ENCODE data around the gene CREB3L2.

The CREB3L2 gene

DNA sequence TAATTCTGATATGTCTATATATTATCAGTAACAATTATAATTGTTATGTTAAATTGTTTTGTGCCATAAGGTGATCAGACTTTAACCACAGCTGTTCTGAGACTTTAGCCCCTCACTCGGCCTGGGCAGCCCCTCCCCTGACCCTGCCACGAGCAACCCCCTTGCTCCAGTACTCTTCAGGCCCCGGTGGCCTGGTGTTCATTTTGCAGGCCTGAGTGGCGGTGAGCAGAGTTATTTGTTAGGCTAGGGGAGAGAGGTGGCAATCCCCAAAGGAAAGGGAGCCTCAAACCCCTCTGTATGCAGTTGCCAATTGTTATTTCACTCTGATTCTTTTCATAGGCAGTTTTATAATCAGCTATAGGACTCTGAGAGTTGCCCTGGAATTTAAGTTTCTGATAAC lies 22.9 kb upstream of the CREB3L2 start:
- H3K27ac ChIP-seq (ENCODE audit: extremely low read depth, low read depth, low read length) = no peak overlapping the region
- H3K4me1 ChIP-seq (ENCODE audit: control insufficient read depth, insufficient read depth, low read length) = no peaks in the 10 kb centered on the region
- ChIA-PET CTCF (no interaction called here), POLR2A (no interaction called here)
- H3K36me3 ChIP-seq (ENCODE audit: control insufficient read depth in 2 of 2, insufficient read depth in 1 of 2, low read length in 2 of 2) = no peaks in the 10 kb centered on the region
- H3K4me3 ChIP-seq (ENCODE audit: low read depth, low read length) = no peak overlapping the region
- no peak for TF ChIP-seq ZNF24 (tag by site-specific recombination; IDR thresholded peaks at IDR 0.05)
- no peak for TF ChIP-seq ZNF350 (tag by site-specific recombination; IDR thresholded peaks at IDR 0.05)
- no peak for TF ChIP-seq ZNF544 (tag by site-specific recombination; IDR thresholded peaks at IDR 0.05)
- no peak for TF ChIP-seq ZBTB44 (tag by site-specific recombination; IDR thresholded peaks at IDR 0.05)
- no peak for TF ChIP-seq ZSCAN18 (tag by site-specific recombination; IDR thresholded peaks at IDR 0.05)
- TF ChIP-seq ZNF529 (tag by site-specific recombination; IDR thresholded peaks at IDR 0.05; ENCODE audit: insufficient replicate concordance) = no peak
- no peak for TF ChIP-seq ZFP37 (tag by site-specific recombination; IDR thresholded peaks at IDR 0.05)
- no peak for TF ChIP-seq ZNF571 (tag by site-specific recombination; IDR thresholded peaks at IDR 0.05)
- no peak for TF ChIP-seq ZBTB17 (tag by site-specific recombination; IDR thresholded peaks at IDR 0.05)
- no peak for TF ChIP-seq BCL11B (tag by site-specific recombination; IDR thresholded peaks at IDR 0.05; ENCODE audit: low read depth)
- no peaks in the 10 kb centered on the region for H3K9me3 ChIP-seq (ENCODE audit: control insufficient read depth, insufficient read depth, low read depth, low read length)

DNA sequence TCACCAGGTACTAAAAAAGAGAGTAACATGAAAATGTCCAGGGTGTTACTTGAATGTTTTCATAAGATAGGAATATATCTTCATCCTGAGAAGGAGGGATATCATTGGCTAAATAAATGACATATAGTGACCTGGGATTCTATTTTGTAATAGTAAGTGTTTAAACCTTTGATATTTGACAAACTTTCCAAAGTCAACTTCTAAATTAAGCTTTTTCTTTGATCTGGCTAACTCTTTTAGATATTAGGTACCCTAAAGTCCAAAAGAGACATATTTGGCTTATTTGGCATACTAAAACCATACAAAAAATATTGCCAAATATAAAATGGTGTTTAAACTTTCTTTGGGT lies 22.4 kb upstream of the CREB3L2 start:
- POLR2A ChIA-PET = no interaction called here
- H3K27ac ChIP-seq (ENCODE audit: extremely low read depth, low read depth, low read length) = no peak overlapping the region
- H3K36me3 ChIP-seq (ENCODE audit: control insufficient read depth in 2 of 2, insufficient read depth in 1 of 2, low read length in 2 of 2) = no peaks in the 10 kb centered on the region
- H3K9me3 ChIP-seq (ENCODE audit: control insufficient read depth, insufficient read depth, low read depth, low read length) = no peaks in the 10 kb centered on the region
- no peaks in the 10 kb centered on the region for H3K4me1 ChIP-seq (ENCODE audit: control insufficient read depth, insufficient read depth, low read length)
- CTCF ChIA-PET = interaction anchor here (1.0 kb wide), 1 partner anchor 17 kb away, joined by 8 read pairs; no protein-coding TSS in a partner anchor
- H3K4me3 ChIP-seq (ENCODE audit: low read depth, low read length) = no peak overlapping the region
- no peak for TF ChIP-seq ZSCAN18 (tag by site-specific recombination; IDR thresholded peaks at IDR 0.05)
- TF ChIP-seq ZNF426 (tag by site-specific recombination; IDR thresholded peaks at IDR 0.05) = no peak
- TF ChIP-seq SP7 (tag by site-specific recombination; IDR thresholded peaks at IDR 0.05) = no peak
- no peak for TF ChIP-seq SP3 (tag by site-specific recombination; IDR thresholded peaks at IDR 0.05)
- no peak for TF ChIP-seq ZNF121 (tag by site-specific recombination; IDR thresholded peaks at IDR 0.05)
- no peak for TF ChIP-seq ZNF302 (tag by site-specific recombination; IDR thresholded peaks at IDR 0.05; ENCODE audit: low read depth)
- TF ChIP-seq KLF8 (tag by site-specific recombination; IDR thresholded peaks at IDR 0.05) = no peak
- TF ChIP-seq ZNF214 (tag by site-specific recombination; IDR thresholded peaks at IDR 0.05; ENCODE audit: borderline replicate concordance) = no peak
- no peak for TF ChIP-seq ZNF449 (tag by site-specific recombination; IDR thresholded peaks at IDR 0.05)
- TF ChIP-seq ZNF785 (tag by site-specific recombination; IDR thresholded peaks at IDR 0.05) = no peak
- no peak for TF ChIP-seq HOXC10 (CRISPR knock-in tag; IDR thresholded peaks at IDR 0.05)
- no peak for TF ChIP-seq ZNF202 (tag by site-specific recombination; IDR thresholded peaks at IDR 0.05; ENCODE audit: borderline replicate concordance)
- TF ChIP-seq, protein P1, sequence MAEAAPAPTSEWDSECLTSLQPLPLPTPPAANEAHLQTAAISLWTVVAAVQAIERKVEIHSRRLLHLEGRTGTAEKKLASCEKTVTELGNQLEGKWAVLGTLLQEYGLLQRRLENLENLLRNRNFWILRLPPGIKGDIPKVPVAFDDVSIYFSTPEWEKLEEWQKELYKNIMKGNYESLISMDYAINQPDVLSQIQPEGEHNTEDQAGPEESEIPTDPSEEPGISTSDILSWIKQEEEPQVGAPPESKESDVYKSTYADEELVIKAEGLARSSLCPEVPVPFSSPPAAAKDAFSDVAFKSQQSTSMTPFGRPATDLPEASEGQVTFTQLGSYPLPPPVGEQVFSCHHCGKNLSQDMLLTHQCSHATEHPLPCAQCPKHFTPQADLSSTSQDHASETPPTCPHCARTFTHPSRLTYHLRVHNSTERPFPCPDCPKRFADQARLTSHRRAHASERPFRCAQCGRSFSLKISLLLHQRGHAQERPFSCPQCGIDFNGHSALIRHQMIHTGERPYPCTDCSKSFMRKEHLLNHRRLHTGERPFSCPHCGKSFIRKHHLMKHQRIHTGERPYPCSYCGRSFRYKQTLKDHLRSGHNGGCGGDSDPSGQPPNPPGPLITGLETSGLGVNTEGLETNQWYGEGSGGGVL (tag by site-specific recombination; IDR thresholded peaks at IDR 0.05) = no peak
- TF ChIP-seq ZNF501 (tag by site-specific recombination; IDR thresholded peaks at IDR 0.05) = no peak
- TF ChIP-seq GLIS1 (tag by site-specific recombination; IDR thresholded peaks at IDR 0.05) = no peak
- TF ChIP-seq ZNF280C (tag by site-specific recombination; IDR thresholded peaks at IDR 0.05) = no peak
- no peak for TF ChIP-seq ZNF211 (tag by site-specific recombination; IDR thresholded peaks at IDR 0.05; ENCODE audit: low read depth)
